ENCODE measurements around the gene C3orf22.
"Not testable (repeated sequence)": the region's sequence is repeated elsewhere in the genome, so short reads cannot be mapped to it uniquely, and the experiment has no call there.

Gene C3orf22

GRCh38 chr3:126538966-126539365 is 19.8 kb downstream of the C3orf22 start:
- no peak for DNase-seq (ENCODE audit: low read depth in 2 of 2)
- no peak for TF ChIP-seq CTCF (IDR thresholded peaks at IDR 0.05; ENCODE audit: low read depth, low read length)
- no peak overlapping the region for H3K4me3 ChIP-seq (replicated peaks in 1 of 2; ENCODE audit: low read depth in 2 of 2, low read length in 2 of 2)

GRCh38 chr3:126538316-126538715 is 20.4 kb downstream of the C3orf22 start:
- no peak for TF ChIP-seq CTCF (IDR thresholded peaks at IDR 0.05; ENCODE audit: low read depth, low read length)
- H3K4me3 ChIP-seq (replicated peaks in 1 of 2; ENCODE audit: low read depth in 2 of 2, low read length in 2 of 2), result no peak overlapping the region

GRCh38 chr3:126537730-126538281 is 20.9 kb downstream of the C3orf22 start:
- no peak overlapping the region for H3K4me3 ChIP-seq (replicated peaks in 1 of 2; ENCODE audit: low read depth in 2 of 2, low read length in 2 of 2)
- TF ChIP-seq CTCF (IDR thresholded peaks at IDR 0.05; ENCODE audit: low read depth, low read length), result no peak
- DNase-seq (ENCODE audit: low read depth in 2 of 2), result no peak

More at GRCh38 chr3:126538316-126538715, 20.4 kb downstream of the C3orf22 start:
- DNase-seq (ENCODE audit: low read depth in 2 of 2), result no peak

GRCh38 chr3:126537116-126537729 is 21.5 kb downstream of the C3orf22 start:
- H3K4me3 ChIP-seq (replicated peaks in 1 of 2; ENCODE audit: low read depth in 2 of 2, low read length in 2 of 2), result no peak overlapping the region
- no peak for DNase-seq (ENCODE audit: low read depth in 2 of 2)
- no peak for TF ChIP-seq CTCF (IDR thresholded peaks at IDR 0.05; ENCODE audit: low read depth, low read length)

GRCh38 chr3:126536126-126536525 is 22.6 kb downstream of the C3orf22 start:
- TF ChIP-seq CTCF (IDR thresholded peaks at IDR 0.05; ENCODE audit: low read depth, low read length), result no peak
- DNase-seq (ENCODE audit: low read depth in 2 of 2), result no peak
- no peak overlapping the region for H3K4me3 ChIP-seq (replicated peaks in 1 of 2; ENCODE audit: low read depth in 2 of 2, low read length in 2 of 2)

- no peak for DNase-seq (ENCODE audit: low read depth in 2 of 2)
- TF ChIP-seq CTCF (IDR thresholded peaks at IDR 0.05; ENCODE audit: low read depth, low read length), result no peak
- no peak overlapping the region for H3K4me3 ChIP-seq (replicated peaks in 1 of 2; ENCODE audit: low read depth in 2 of 2, low read length in 2 of 2)
These were observed 23.1 kb downstream of the C3orf22 start for GRCh38 chr3:126535636-126536035.

DNA sequence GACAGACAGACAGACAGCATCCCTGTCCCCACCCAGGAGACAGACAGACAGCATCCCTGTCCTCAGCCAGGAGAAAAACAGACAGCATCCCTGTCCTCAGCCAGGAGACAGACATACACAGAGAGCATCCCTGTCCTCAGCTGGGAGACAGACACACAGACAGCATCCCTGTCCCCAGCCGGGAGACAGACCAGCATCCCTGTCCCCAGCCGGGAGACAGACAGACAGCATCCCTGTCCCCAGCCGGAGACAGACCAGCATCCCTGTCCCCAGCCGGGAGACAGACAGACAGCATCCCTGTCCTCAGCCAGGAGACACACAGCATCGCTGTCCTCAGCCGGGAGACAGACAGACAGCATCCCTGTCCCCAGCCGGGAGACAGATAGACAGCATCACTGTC is 24.0 kb downstream of the C3orf22 start:
- H3K4me3 ChIP-seq (replicated peaks in 1 of 2; ENCODE audit: low read depth in 2 of 2, low read length in 2 of 2); DNase-seq (ENCODE audit: low read depth in 2 of 2): not testable (repeated sequence)
